MCF 10A (cell line): ENCODE results near the gene ZNF283. TPM values are rescaled to one million over a fixed set of nuclear protein-coding genes. Genes with fewer than 3 reads are reported as not detected.
"Not testable (repeated sequence)": the region's sequence is repeated elsewhere in the genome, so short reads cannot be mapped to it uniquely, and the experiment has no call there.

ENCODE experiments used
- BruUV-seq: library from RNA; stranded (reverse); fragments of 400-500 nt; replicated peaks from 2 replicates; lab custom pipeline; 2021; lab: Mats Ljungman, UMichigan
- CTCF ChIA-PET: fragments of 300-600 bp; sonication (Branson Sonifier 250); formaldehyde crosslinking; extraction: SDS; loops from one replicate; lab custom pipeline; 2021; ENCODE audit warnings: antibody characterized with exemption, inconsistent platforms; lab: Yijun Ruan, JAX
- POLR2A ChIA-PET: fragments of 300-600, 350-650 bp; sonication (Branson Sonifier 250); formaldehyde crosslinking; extraction: SDS; loops from one replicate; lab custom pipeline; 2020; ENCODE audit warnings: antibody characterized with exemption, inconsistent platforms; lab: Yijun Ruan, JAX
- DNase-seq: peaks from one replicate; pipeline ENCODE4 v3.0.0-alpha.2; 2018; ENCODE audit not compliant: unreplicated experiment
- H3K27ac Mint-ChIP-seq: one replicate; pipeline ENCODE4 v1.8.0; 2022; ENCODE audit warnings: mild to moderate bottlenecking, low read depth, mixed read lengths; ENCODE audit not compliant: unreplicated experiment
- H3K27me3 Mint-ChIP-seq: one replicate; pipeline ENCODE4 v1.8.0; 2022; ENCODE audit warnings: mixed read lengths; ENCODE audit not compliant: insufficient read depth, unreplicated experiment
- H3K36me3 Mint-ChIP-seq: one replicate; pipeline ENCODE4 v1.8.0; 2022; ENCODE audit warnings: mild to moderate bottlenecking, moderate library complexity, mixed read lengths; ENCODE audit not compliant: insufficient read depth, unreplicated experiment
- H3K4me1 Mint-ChIP-seq: one replicate; pipeline ENCODE4 v1.8.0; 2022; ENCODE audit warnings: mixed read lengths; ENCODE audit not compliant: insufficient read depth, unreplicated experiment
- H3K4me3 Mint-ChIP-seq: one replicate; pipeline ENCODE4 v1.8.0; 2022; ENCODE audit warnings: mild to moderate bottlenecking, moderate library complexity, mixed read lengths; ENCODE audit not compliant: unreplicated experiment
- H3K9me3 Mint-ChIP-seq: one replicate; pipeline ENCODE4 v1.8.0; 2022; ENCODE audit warnings: mixed read lengths; ENCODE audit not compliant: unreplicated experiment
- CTCF ChIP-seq: fragments of 200-600 bp; IDR thresholded peaks from one replicate; pipeline ENCODE4 v1.8.0; 2022; ENCODE audit warnings: antibody characterized with exemption, mild to moderate bottlenecking; ENCODE audit not compliant: unreplicated experiment
- intact Hi-C: fragments of 100-400 bp; cut with micrococcal nuclease; formaldehyde crosslinking; loops from 2 replicates; pipeline ENCODE4 v1.14.1; 2022
- total RNA-seq: library from RNA; stranded (reverse); gene quantifications from 2 replicates; pipeline ENCODE4 v1.2.3, GENCODE V29; 2022

Gene ZNF283
- total RNA-seq, 1 experiment from 2014 or later, result 15.4 TPM

DNA sequence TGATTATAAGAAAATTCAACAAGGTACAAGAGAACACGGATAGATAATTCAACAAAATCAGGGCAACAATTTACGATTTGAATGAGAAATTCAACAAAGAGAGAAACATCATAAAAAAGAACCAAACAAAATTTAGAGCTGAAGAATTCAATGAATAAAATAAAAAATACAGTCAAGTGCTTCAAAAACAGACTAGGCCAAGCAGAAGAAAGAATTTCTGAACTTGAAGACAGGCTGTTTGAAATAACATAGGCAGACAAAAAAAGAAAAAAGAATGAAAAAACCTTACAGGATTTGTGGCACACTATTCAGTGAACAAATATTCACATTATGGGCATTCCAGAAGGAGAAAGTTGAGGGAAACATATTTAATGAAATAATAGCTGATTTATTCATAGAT lies 31.1 kb downstream of the ZNF283 start:
- intact Hi-C loops, result no loop called here
- Mint-ChIP-seq H3K4me1 (no peaks in the 10 kb centered on the region), H3K9me3 (peaks cover 43% of the 10 kb centered on the region), H3K36me3 (peaks cover 16% of the 10 kb centered on the region), H3K27ac (no peak overlapping the region), H3K27me3 (no peaks in the 10 kb centered on the region), H3K4me3 (no peak overlapping the region)
- BruUV-seq, result no TSS peak
- TF ChIP-seq CTCF, result no peak
- no peak for DNase-seq
- ChIA-PET CTCF (interaction anchor here (0.7 kb wide), 1 partner anchor 9 kb away, joined by 3 read pairs; no protein-coding TSS in a partner anchor), POLR2A (no interaction called here)

DNA sequence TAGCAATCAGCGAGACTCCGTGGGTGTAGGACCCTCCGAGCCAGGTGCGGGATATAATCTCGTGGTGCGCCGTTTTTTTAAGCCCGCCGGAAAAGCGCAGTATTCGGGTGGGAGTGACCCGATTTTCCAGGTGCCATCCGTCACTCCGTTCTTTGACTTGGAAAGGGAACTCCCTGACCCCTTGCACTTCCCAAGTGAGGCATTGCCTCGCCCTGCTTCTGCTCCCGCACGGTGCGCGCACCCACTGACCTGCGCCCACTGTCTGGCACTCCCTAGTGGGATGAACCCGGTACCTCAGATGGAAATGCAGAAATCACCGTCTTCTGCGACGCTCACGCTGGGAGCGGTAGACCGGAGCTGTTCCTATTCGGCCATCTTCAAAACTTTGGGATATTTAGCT lies 39.8 kb downstream of the ZNF283 start:
- H3K9me3 Mint-ChIP-seq, result peaks cover 12% of the 10 kb centered on the region
- intact Hi-C loops, POLR2A ChIA-PET, H3K4me3 Mint-ChIP-seq, DNase-seq, H3K27ac Mint-ChIP-seq, BruUV-seq, H3K4me1 Mint-ChIP-seq, H3K36me3 Mint-ChIP-seq, H3K27me3 Mint-ChIP-seq: not testable (repeated sequence)
- CTCF ChIA-PET, result interaction anchor here (0.6 kb wide), 1 partner anchor 9 kb away, joined by 3 read pairs; no protein-coding TSS in a partner anchor

DNA sequence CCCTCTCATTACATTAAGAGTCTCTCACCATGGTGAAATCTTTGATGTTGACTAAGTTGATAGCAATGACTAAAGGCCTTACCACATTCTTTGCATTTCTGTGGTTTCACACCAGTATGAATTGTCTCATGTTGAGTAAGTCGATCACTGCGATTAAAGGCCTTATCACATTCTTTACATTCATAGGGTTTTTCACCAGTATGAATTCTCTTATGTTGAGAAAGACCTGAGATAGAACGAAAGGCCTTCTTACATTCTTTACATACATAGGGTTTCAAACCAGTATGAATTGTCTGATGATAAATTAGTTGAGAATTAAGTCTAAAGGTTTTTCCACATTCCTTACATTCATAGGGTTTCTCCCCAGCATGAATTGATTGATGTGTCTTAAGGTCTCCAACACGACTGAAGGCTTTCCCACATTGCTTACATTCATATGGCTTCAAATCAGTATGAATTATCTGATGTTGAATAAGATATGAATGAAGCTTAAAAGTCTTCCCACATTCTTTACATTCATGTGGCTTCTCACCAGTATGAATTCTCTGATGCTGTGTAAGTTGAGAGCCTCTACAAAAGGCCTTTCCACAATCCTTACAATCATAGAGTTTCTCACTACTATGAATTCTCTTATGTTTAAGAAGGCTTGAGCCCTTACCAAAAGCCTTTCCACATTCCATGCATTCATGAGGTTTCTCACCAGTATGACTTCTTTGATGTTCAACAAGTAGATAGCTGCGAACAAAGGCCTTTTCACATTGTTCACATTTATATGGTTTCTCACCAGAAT lies 45.6 kb downstream of the ZNF283 start:
- Mint-ChIP-seq H3K4me1 (no peaks in the 10 kb centered on the region), H3K36me3 (no peaks in the 10 kb centered on the region), H3K27ac (no peak overlapping the region), H3K9me3 (peaks cover 28% of the 10 kb centered on the region), H3K27me3 (no peaks in the 10 kb centered on the region), H3K4me3 (no peak overlapping the region)
- no peak for TF ChIP-seq CTCF
- BruUV-seq, result no TSS peak
- ChIA-PET CTCF (no interaction called here), POLR2A (interaction anchor here (0.6 kb wide), 1 partner anchor 11 kb away, joined by 3 read pairs; the partner anchor contains the start of gene ZNF404)
- intact Hi-C loops, result no loop called here
- no peak for DNase-seq

DNA sequence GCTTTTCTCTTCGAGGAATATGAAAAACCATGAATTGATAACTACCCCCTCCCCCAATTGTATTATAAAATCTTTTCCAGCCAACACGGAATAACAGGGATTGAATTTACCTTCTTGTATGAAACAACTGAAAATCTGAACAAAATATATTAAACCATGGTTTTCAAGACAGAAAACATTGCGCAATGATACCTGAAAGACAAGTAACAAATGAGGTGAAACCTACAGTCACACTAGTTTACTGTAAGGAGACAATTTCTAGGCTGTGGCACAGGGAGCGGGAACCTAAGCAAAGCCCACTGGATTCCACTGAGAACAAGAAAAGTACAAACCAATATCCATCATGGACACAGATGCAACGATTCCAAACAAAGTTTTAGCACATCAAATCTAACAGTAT lies 53.4 kb downstream of the ZNF283 start:
- intact Hi-C loops, result no loop called here
- BruUV-seq, result no TSS peak
- no peak overlapping the region for H3K27ac Mint-ChIP-seq
- no peak for TF ChIP-seq CTCF
- peaks cover 44% of the 10 kb centered on the region for H3K9me3 Mint-ChIP-seq
- H3K27me3 Mint-ChIP-seq, result no peaks in the 10 kb centered on the region
- no peak overlapping the region for H3K4me3 Mint-ChIP-seq
- no peaks in the 10 kb centered on the region for H3K36me3 Mint-ChIP-seq
- ChIA-PET POLR2A (interaction anchor here (0.8 kb wide), 1 partner anchor 118 kb away, joined by 3 read pairs; no protein-coding TSS in a partner anchor), CTCF (no interaction called here)
- DNase-seq, result no peak
- no peaks in the 10 kb centered on the region for H3K4me1 Mint-ChIP-seq
